Endothelial cell of umbilical vein (primary cell): ENCODE measurements around the gene SMCP. TPM values are rescaled to one million over a fixed set of nuclear protein-coding genes. Genes with fewer than 3 reads are reported as not detected.

ENCODE experiments used
- BruUV-seq: library from RNA; stranded (reverse); fragments of 400-500 nt; replicated peaks from 2 replicates; lab custom pipeline; 2021; lab: Mats Ljungman, UMichigan
- CTCF ChIA-PET: fragments of 300-600, 350-600 bp; sonication (Branson Sonifier 250); formaldehyde crosslinking; loops from one replicate; lab custom pipeline; 2021; ENCODE audit warnings: antibody characterized with exemption, inconsistent platforms; lab: Charles Lee
- POLR2A ChIA-PET: fragments of 300-600, 350-600 bp; sonication (Branson Sonifier 250); formaldehyde crosslinking; loops from one replicate; lab custom pipeline; 2021; ENCODE audit warnings: antibody characterized with exemption, inconsistent platforms; lab: Charles Lee
- DNase-seq: peaks from one replicate; pipeline ENCODE4 v3.0.0-alpha.2; 2011; ENCODE audit warnings: low read depth, low spot score
- FAIRE-seq: peaks from 2 replicates; lab custom pipeline; 2011; peaks lifted over from hg19 to GRCh38; lab: Jason Lieb, UNC
- H2AFZ ChIP-seq: 2 replicates; pipeline ENCODE4 v1.6.0; 2012; ENCODE audit warnings: low read depth, low read length, control low read depth, inconsistent platforms
- H3K27ac ChIP-seq: 2 replicates; pipeline ENCODE4 v1.5.1; 2011; ENCODE audit warnings: low read depth, mild to moderate bottlenecking, control low read depth, low read length, moderate library complexity; ENCODE audit not compliant: insufficient read depth
- H3K27me3 ChIP-seq, 2 experiments: 2 replicates each; pipeline versions ENCODE4 v1.6.0 to v1.6.1; 2011; ENCODE audit warnings: low read length in 2 of 2, mixed read lengths in 1 of 2; ENCODE audit not compliant: control insufficient read depth in 2 of 2, insufficient read depth in 2 of 2
- H3K36me3 ChIP-seq, 2 experiments: 2 replicates in 1 of 2; 3 replicates in 1 of 2; pipeline ENCODE4 v1.5.1; 2011; ENCODE audit warnings: low read length in 2 of 2, mild to moderate bottlenecking in 1 of 2, moderate library complexity in 1 of 2; ENCODE audit not compliant: control insufficient read depth in 2 of 2, insufficient read depth in 2 of 2; ENCODE audit errors: extremely low read depth in 1 of 2
- H3K4me1 ChIP-seq: 3 replicates; pipeline ENCODE4 v1.5.1; 2011; ENCODE audit warnings: mild to moderate bottlenecking, low read length; ENCODE audit not compliant: control insufficient read depth, insufficient read depth; ENCODE audit errors: extremely low read depth
- H3K4me2 ChIP-seq: 2 replicates; pipeline ENCODE4 v1.6.1; 2011; ENCODE audit warnings: low read length, control low read depth, mixed read lengths; ENCODE audit not compliant: insufficient read depth
- H3K4me3 ChIP-seq, 3 experiments: fragments of 200-600 bp in 1 of 3; sonication (generic), shearing (Covaris generic) in 1 of 3; replicated peaks in 1 of 3; 2 replicates each; pipeline ENCODE4 v1.5.1; 2011 to 2016; ENCODE audit warnings: control low read depth in 3 of 3, low read length in 3 of 3, mild to moderate bottlenecking in 2 of 3, inconsistent platforms in 1 of 3, low read depth in 1 of 3, moderate library complexity in 1 of 3; ENCODE audit not compliant: insufficient read depth in 1 of 3
- H3K79me2 ChIP-seq: 2 replicates; pipeline ENCODE4 v1.6.0; 2012; ENCODE audit warnings: low read length, inconsistent platforms; ENCODE audit not compliant: control insufficient read depth, insufficient read depth
- H3K9ac ChIP-seq: replicated peaks from 2 replicates; pipeline ENCODE3; 2011; ENCODE audit warnings: low read length, control low read depth; ENCODE audit not compliant: insufficient read depth; ENCODE audit errors: extremely low read depth
- H3K9me1 ChIP-seq: replicated peaks from 3 replicates; pipeline ENCODE4 v1.6.0; 2011; ENCODE audit warnings: mild to moderate bottlenecking, low read length; ENCODE audit not compliant: control insufficient read depth, insufficient read depth; ENCODE audit errors: extremely low read depth
- H3K9me3 ChIP-seq: replicated peaks from 2 replicates; pipeline ENCODE4 v1.5.1; 2012; ENCODE audit warnings: low read length, inconsistent platforms; ENCODE audit not compliant: control insufficient read depth, insufficient read depth
- H4K20me1 ChIP-seq: replicated peaks from 2 replicates; pipeline ENCODE3; 2011; ENCODE audit warnings: mild to moderate bottlenecking, low read length; ENCODE audit not compliant: control insufficient read depth, insufficient read depth; ENCODE audit errors: extremely low read depth
- EZH2 ChIP-seq: IDR thresholded peaks from 2 replicates; pipeline ENCODE4 v1.6.1; 2012; ENCODE audit warnings: borderline replicate concordance, low read depth, mild to moderate bottlenecking, moderate library complexity, low read length, inconsistent platforms; ENCODE audit not compliant: severe bottlenecking
- FOS ChIP-seq: IDR thresholded peaks from 2 replicates; pipeline ENCODE4 v1.6.1; 2011; ENCODE audit warnings: mild to moderate bottlenecking, low read length, moderate library complexity, borderline replicate concordance; ENCODE audit not compliant: insufficient read depth
- GATA2 ChIP-seq: IDR thresholded peaks from 2 replicates; pipeline ENCODE4 v1.7.0; 2011; ENCODE audit warnings: low read depth, mild to moderate bottlenecking, moderate library complexity, mixed read lengths, low read length; ENCODE audit not compliant: insufficient read length, insufficient read depth
- JUN ChIP-seq: IDR thresholded peaks from 2 replicates; pipeline ENCODE4 v1.6.1; 2011; ENCODE audit warnings: borderline replicate concordance, low read depth; ENCODE audit not compliant: insufficient read length, insufficient read depth
- MYC ChIP-seq: IDR thresholded peaks from one replicate; pipeline ENCODE4 v1.6.1; 2011; ENCODE audit warnings: mild to moderate bottlenecking, low read depth, low read length
- POLR2A ChIP-seq: IDR thresholded peaks from 2 replicates; pipeline ENCODE4 v1.6.1; 2012; ENCODE audit warnings: low read depth, mild to moderate bottlenecking, control low read depth, low read length
- POLR2AphosphoS5 ChIP-seq: IDR thresholded peaks from 2 replicates; pipeline ENCODE4 v1.6.1; 2012; ENCODE audit warnings: low read depth, mild to moderate bottlenecking, control low read depth, low read length, moderate library complexity; ENCODE audit not compliant: insufficient read depth
- dilution Hi-C: fragments of 300-500 bp; cut with MboI; formaldehyde crosslinking; loops from one replicate; pipeline ENCODE4 v1.15.0; 2019; ENCODE audit warnings: low sequenced_read_pairs; ENCODE audit not compliant: extremely low pct_ligation_motif_present
- intact Hi-C: fragments of 100-400 bp; cut with micrococcal nuclease; formaldehyde crosslinking; loops from one replicate; pipeline ENCODE4 v1.10.0; 2022
- polyA plus RNA-seq, 4 experiments: library from polyadenylated mRNA; depleted of rRNA in 3 of 4; stranded (reverse) in 3 of 4; unstranded in 1 of 4; fragments of >200 nt; gene quantifications; 2 replicates each; pipeline versions ENCODE4 v1.2.1 to v1.2.3, GENCODE V29; 2011 to 2012; ENCODE audit warnings: missing spikeins in 1 of 4
- total RNA-seq: library from RNA; stranded (reverse); gene quantifications from 2 replicates; pipeline ENCODE4 v1.2.3, GENCODE V29; 2021
- TF ChIP-seq, protein P1 (sequence below): IDR thresholded peaks from 2 replicates; pipeline ENCODE4 v1.6.1; 2011; ENCODE audit not compliant: insufficient read depth, insufficient read length
- TF ChIP-seq, protein P2 (sequence below), 2 donors: IDR thresholded peaks; 1 replicate in 1 of 2; 2 replicates in 1 of 2; pipeline ENCODE4 v1.5.1; 2011; ENCODE audit warnings: low read length in 2 of 2, mild to moderate bottlenecking in 2 of 2, moderate library complexity in 2 of 2, control low read depth in 1 of 2, inconsistent platforms in 1 of 2, low read depth in 1 of 2; ENCODE audit not compliant: insufficient read depth in 1 of 2; ENCODE audit errors: extremely low read depth in 1 of 2

SMCP gene
- total and polyA plus RNA-seq, 2 donors (not counting 3 experiments of a cell fraction or from before 2014, with no cell fraction given) = not detected

DNA sequence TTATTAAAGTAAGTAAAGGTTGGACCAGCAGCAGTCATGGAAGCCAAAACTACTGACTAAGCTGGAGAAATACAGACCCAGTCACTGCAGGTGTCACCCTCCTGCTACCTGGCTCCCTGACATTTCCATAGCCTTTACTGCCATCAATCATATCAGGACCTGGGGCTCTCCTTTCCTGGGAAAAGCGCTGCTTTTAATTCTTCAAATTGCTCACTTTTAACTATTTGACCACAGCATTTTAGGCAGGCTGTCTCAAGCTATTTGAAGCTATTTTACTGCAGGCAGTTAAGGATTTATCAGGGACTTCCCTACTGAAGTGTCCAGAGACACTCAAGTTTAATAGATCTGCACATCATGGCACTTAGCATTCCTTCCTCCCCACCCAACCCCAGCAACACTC lies 34.3 kb downstream of the SMCP start:
- Histone ChIP-seq H3K9me1 (no peaks in the 10 kb centered on the region), H3K36me3 (no peaks in the 10 kb centered on the region), H3K4me2 (no peak overlapping the region), H3K9ac (no peak overlapping the region), H3K4me3 (no peak overlapping the region), H3K79me2 (no peaks in the 10 kb centered on the region), H4K20me1 (no peaks in the 10 kb centered on the region), H3K27me3 (no peaks in the 10 kb centered on the region), H2AFZ (no peak overlapping the region), H3K9me3 (no peaks in the 10 kb centered on the region), H3K27ac (no peak overlapping the region), H3K4me1 (no peaks in the 10 kb centered on the region)
- CTCF ChIA-PET = no interaction called here
- no TSS peak for BruUV-seq
- intact Hi-C loops (no loop called here), dilution Hi-C loops (no loop called here)
- no peak for TF ChIP-seq EZH2
- TF ChIP-seq, protein P1, sequence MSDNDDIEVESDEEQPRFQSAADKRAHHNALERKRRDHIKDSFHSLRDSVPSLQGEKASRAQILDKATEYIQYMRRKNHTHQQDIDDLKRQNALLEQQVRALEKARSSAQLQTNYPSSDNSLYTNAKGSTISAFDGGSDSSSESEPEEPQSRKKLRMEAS = no peak
- DNase-seq (no peak), FAIRE-seq (no peak)
- POLR2A ChIA-PET = no interaction called here

DNA sequence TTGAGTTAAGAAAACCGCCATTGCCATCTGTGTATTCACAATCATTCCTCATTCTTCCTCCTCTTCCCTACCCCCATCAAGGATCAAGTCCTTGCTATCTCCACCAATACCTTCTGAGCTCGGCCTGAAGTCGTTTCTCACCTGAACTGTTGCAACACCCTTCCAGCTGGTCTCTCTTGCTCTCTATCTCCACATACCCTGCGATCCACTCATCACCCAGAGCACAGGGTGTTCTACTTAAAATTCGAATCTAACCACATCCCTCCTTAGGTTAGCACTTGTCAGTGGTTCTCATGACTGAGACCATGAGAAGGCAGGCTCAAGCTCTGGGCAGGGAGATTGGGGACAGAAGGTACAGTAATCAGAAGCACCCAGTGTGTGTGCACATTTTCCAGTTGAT lies 34.8 kb downstream of the SMCP start:
- no peaks in the 10 kb centered on the region for H3K9me3 ChIP-seq
- TF ChIP-seq GATA2 (no peak), FOS (no peak), MYC (no peak), JUN (no peak), POLR2A (no peak), EZH2 (no peak), POLR2AphosphoS5 (no peak)
- TF ChIP-seq, protein P1 = no peak
- TF ChIP-seq, protein P2, sequence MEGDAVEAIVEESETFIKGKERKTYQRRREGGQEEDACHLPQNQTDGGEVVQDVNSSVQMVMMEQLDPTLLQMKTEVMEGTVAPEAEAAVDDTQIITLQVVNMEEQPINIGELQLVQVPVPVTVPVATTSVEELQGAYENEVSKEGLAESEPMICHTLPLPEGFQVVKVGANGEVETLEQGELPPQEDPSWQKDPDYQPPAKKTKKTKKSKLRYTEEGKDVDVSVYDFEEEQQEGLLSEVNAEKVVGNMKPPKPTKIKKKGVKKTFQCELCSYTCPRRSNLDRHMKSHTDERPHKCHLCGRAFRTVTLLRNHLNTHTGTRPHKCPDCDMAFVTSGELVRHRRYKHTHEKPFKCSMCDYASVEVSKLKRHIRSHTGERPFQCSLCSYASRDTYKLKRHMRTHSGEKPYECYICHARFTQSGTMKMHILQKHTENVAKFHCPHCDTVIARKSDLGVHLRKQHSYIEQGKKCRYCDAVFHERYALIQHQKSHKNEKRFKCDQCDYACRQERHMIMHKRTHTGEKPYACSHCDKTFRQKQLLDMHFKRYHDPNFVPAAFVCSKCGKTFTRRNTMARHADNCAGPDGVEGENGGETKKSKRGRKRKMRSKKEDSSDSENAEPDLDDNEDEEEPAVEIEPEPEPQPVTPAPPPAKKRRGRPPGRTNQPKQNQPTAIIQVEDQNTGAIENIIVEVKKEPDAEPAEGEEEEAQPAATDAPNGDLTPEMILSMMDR (IDR thresholded peaks at IDR 0.05; ENCODE audit: extremely low read depth in 1 of 2, insufficient read depth in 1 of 2, low read depth in 1 of 2, low read length in 2 of 2) = no peak
- POLR2A ChIA-PET = no interaction called here
- no peaks in the 10 kb centered on the region for H3K36me3 ChIP-seq
- no peak overlapping the region for H3K27ac ChIP-seq
- no peak overlapping the region for H3K4me2 ChIP-seq
- H3K4me1 ChIP-seq = no peaks in the 10 kb centered on the region
- no peak overlapping the region for H2AFZ ChIP-seq
- H3K9me1 ChIP-seq = no peaks in the 10 kb centered on the region
- H3K27me3 ChIP-seq = no peaks in the 10 kb centered on the region
- no TSS peak for BruUV-seq
- no peaks in the 10 kb centered on the region for H3K79me2 ChIP-seq
- H4K20me1 ChIP-seq = no peaks in the 10 kb centered on the region
- no peak overlapping the region for H3K4me3 ChIP-seq
- intact Hi-C loops (no loop called here), dilution Hi-C loops (no loop called here)
- no peak for DNase-seq
- H3K9ac ChIP-seq = no peak overlapping the region
- FAIRE-seq = no peak
- CTCF ChIA-PET = no interaction called here
